Activated T-cell treated with anti-CD3 and anti-CD28 coated beads for 1 hour (primary cell): ENCODE results near the gene AKTIP.
"Not testable (repeated sequence)": the region's sequence is repeated elsewhere in the genome, so short reads cannot be mapped to it uniquely, and the experiment has no call there.

Experiments
- DNase-seq: peaks from one replicate; pipeline ENCODE4 v3.0.0-alpha.2; 2020; ENCODE audit warnings: low read depth

AKTIP gene

GRCh38 chr16:53515259-53515658 is 12.2 kb upstream of the AKTIP start:
- no peak for DNase-seq

GRCh38 chr16:53512795-53513194 is 9.8 kb upstream of the AKTIP start:
- DNase-seq = not testable (repeated sequence)

DNA sequence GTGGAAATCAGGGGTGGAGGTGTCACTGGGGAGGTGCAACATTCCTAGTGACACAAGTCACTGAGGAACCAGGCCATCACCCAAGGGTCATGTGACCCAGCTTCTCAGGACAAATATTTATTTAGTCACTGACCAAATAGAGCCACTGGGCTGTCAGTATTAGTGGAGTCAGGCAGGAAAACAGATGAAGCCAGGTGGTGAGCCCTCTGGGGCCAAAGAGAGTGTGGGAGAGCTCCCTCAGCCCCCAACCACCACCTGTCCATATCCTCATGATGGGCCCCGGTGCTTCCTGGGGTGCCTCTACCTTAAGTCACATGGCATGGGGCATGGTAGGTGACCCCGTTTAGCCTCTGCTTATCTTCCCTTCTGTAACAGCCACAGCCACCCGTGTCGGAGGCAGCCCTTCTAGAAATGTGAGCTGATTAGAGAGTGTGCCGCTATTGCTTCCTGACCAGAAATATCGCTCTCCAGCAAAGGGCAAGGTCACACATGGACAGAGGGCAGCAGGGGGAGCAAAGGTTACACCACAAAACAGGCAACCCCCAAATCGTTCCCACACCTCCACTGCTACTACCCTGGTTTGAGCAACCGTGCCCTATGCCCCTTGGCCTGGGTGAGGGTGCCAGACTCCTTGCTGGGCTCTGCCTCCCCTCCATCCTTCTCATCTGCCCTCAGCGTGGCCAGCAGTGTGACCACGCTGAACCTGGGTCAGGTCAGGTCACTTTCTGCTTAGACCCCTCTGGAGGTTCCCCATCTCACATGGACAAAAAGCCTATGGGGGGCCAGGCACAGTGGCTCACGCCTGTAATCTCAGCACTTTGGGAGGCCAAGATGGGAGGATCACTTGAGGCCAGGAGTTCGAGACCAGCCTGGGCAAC is 8.6 kb upstream of the AKTIP start:
- DNase-seq = no peak

DNA sequence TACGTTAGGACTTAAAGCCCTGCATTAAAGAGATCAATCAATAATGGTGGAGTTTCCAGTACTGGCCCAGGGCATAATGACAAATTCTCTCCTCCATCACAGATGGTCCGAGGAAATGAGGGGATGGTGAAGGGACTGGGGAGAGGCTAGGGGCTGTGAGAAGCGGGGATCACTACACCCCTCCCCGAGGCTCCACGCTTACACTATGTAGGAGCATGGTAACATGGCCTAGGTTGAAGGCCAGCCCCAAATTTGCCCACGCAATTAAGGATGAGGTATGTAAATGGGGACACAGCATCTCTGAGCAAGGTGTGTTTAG is 8.0 kb upstream of the AKTIP start:
- DNase-seq = no peak

DNA sequence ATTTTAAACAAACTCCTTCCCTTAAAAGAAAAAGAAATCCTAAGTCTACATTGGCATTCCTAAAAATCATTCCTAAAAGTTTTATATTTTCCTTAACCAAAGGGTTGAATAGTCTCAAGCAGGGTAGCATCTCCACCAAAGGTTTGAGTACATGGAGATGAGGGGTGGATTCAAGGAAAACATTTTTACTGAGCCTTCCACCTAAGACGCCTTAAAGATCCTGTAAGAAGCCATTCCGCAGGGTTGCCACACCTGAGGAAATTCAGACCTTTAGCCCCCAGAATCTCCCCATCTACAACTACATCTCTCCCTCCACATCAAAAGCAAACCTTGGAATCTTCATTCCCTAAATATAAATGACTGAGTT is 7.7 kb upstream of the AKTIP start:
- no peak for DNase-seq

DNA sequence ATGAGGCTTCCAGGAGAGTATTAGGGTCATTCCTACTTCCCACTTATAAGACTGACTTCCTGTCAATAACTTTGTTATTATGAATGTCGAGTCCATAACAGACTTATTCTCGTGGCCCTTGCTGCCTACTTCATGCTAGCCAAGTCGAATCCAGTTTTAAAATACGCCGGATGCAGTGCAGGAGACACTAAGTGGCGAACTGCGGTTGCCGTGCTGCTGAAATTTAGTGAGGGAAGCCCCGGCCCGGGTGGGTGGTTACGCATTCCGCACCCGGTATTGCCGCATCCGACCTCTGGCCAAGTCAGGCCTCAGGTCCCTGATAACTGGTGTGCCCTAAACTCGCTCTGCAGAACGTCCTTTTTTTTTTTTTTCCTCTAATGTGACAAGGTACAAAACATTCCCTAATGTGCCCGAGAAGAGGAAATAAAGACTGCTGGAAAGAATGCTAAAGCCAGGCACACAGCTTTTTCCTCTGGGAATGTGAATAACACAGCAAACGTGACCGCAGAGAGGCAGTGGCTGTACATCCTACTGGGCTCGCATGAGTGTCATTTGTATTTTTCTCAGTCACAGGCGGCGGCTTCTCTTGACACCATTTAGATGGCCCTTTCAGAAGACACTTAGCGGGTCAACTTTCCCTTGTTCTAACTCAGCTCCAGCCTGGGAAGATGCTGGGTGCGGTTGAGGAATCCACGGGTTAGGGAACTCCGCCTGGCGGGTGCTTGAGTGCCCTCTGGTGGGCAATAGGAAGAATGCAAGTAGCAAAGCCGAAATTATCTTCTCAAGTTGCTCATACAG is 7.1 kb upstream of the AKTIP start:
- DNase-seq = peak; percentile 36

- no peak for DNase-seq
Measured at GRCh38 chr16:53507464-53508179, 4.6 kb upstream of the AKTIP start.

DNA sequence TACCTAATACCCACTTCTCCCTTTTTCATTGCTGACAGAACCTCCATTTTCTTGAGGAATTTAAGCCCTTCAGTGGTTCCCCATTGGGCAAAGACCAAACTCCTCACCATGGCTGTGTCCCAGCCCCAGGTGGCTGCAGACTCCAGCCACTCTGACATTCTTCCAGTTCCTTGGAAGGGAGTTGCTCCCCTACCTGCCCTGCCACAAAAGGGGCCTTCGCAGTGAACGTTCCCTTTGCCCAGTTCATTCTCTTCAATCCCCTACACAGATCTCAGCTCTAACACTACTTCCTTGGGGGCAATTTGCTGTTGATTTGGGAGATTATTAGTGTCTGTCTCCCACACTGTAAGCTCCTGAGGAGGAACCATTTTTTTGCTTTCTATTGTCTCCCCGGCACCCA is 3.2 kb upstream of the AKTIP start:
- no peak for DNase-seq

DNA sequence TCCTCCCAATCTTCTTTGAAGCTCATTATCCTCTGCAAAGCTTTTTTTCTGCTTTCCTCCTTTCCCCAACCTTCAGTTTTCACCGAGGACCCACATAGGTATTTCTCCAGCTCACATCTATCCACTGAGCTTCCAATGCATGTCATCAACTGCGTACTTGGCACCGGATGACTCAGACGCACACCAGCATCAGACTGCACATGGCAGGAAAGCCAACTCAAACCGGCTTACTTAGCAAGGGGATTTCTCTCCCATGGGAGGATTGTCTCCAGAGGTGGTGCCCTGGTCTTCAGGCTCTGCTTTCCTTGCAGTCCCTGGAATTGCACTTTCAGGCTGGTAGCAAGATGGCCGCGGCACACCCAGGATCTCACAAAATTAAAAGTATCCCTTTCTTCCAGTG is 1.7 kb upstream of the AKTIP start:
- DNase-seq = no peak

DNA sequence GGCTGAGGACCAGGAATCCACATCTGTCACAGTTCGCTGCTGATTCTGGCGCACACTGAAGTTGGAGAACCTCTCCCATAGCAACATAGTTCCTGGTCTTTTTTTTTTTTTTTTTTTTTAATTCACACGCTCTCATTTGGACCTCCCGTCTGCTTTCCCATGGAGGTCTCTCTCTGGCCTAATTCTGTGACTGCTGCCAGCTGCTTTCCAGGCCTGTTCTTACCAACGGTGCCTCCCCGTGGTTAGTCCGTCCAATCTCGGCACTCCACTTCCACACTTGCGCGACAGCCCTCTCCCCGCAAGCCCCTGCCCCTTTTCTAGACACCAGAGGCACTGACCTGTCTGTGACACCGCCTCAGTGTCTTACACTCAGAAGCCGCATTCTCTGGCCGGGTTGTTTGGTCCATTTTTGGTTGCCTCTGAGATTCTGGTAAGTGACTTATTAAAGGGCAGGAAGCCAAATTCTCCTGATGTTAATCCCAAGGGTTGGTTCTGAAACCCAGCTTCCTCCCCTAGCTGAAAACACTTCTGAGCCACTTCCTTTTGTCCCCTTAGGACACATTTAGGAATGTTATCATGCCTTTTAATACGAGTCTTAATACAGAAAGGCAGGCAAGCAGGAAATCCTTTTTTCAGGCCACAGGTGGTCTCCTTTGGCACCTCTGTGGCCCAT is 1.1 kb upstream of the AKTIP start:
- peak; percentile 12 for DNase-seq

DNA sequence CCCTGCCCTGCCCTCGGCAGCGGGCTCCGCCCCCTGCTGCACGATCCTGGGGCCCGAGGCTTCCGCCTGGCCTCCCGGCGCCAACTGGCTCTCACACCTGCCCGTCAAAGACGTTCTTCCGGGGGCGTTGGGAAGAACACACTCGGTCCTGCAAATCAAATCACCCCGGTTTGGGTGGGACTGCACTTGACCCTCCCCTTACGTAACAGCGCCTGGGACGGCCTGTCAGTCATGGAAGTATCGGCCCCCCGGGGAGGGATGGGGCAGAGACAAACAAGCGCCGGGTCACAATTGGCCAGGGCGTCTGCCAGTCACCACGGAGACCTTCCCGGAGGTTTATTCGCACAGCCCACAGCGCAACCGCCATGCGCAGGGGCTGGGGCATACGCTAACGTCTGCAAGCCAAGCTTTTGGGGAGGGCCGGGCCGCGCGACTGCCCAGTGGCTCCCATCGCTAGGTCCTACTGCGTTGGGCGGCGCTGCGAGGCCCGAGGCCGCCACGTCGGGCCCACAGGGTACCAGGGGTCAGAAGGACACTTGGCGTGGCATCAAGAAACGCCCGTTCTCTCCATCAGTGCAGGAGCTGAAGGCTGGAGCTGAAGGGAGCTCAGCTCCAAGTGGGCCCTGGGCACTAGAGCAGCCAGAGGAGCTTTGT is 388 bp upstream of the AKTIP start:
- DNase-seq = peak; percentile 98

GRCh38 chr16:53501216-53501859 is 1.7 kb downstream of the AKTIP start:
- DNase-seq = no peak

GRCh38 chr16:53498984-53499383 is 4.0 kb downstream of the AKTIP start:
- DNase-seq = no peak

GRCh38 chr16:53495325-53495724 is 7.7 kb downstream of the AKTIP start:
- DNase-seq = no peak

DNA sequence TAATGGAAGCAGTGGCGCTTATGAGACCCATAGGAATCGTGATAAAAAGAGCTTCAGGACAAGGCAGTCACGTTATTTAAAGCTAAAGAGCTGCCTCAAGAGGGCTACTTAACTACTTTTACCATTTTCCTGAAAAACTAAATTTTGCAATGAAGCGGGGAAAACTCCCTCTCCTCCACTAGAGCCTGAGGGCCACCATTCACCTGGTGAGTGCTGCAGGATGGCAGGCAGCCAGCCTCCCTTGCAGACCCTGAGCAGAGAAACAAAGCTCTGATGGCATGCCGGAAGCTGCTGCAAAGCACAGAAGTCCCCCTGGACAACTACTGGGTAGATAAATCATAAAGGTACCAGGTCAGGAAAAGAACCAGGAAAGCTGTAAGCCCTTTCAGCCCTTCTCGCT is 8.4 kb downstream of the AKTIP start:
- DNase-seq = no peak

GRCh38 chr16:53492503-53492902 is 10.5 kb downstream of the AKTIP start:
- DNase-seq = no peak

GRCh38 chr16:53489755-53490154 is 13.3 kb downstream of the AKTIP start:
- no peak for DNase-seq

DNA sequence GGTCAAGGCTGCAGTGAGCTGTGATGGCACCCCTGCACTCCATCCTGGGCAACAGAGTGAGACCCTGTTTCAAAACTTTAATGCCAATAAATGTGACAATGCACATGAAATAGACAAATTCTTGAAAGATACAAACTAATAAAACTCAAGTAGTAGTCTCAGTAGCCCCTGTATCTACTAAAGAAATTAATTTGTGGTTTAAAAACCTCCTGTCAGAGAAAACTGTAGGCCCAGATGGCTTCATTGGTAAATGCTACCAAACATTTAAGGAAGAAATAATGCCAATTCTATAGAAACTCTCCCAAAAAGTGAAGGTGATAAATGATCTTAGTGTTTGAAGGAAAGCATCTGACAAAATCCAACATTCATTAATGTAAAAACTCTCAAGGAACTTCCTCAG is 16.8 kb downstream of the AKTIP start:
- no peak for DNase-seq

DNA sequence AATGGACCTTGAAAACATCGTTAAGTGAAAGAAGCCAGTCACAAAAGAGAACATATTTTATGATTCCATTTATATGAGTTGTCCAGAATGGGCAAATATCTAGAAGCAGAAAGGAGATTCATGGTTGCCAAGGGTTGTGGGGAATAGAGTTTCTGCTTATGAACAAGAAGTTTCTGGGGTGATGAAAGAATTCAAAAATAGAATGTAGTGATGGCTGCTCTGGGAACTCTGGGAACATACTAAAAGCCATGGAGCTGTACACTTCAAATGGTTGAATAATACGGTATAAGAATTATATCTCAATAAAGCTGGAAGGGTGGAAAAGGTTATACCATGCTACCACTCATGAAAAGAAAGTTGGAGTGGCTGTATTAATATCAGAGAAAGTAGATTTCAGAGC is 18.5 kb downstream of the AKTIP start:
- DNase-seq = no peak

DNA sequence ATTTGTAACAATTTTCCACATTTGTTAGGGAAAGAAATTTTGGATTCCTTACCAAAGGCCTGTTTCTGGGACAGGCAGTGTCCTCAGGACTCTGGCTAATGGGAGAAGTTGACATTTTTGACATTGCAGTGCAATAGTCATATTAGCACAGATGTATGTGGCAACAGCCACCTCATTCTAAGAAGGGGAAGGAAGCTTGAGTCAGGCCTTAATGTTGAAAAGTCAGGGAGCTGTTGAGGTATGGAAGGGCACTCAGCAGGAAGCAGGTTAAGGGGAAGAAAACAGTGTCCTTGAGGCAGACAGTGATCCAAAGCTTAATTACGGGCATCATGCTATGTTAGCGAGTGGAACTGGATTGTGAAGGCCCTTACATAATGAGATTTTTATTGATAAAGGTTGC is 20.9 kb downstream of the AKTIP start:
- no peak for DNase-seq

DNA sequence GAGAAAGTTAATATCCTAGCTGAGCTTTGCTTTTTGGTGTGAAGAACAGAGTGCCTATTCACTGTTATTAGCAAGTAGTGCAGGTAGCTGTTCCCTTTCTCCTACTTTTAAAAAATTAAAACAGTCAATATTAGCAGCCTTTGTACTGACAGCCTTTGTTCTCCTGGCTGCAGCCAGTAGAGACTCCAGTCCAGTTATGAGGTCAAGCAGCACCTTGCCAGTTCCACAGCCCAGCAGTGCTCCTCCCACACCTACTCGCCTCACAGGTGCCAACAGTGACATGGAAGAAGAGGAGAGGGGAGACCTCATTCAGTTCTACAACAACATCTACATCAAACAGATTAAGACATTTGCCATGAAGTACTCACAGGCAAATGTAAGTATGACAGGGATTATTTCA is 22.6 kb downstream of the AKTIP start:
- DNase-seq = no peak
